Measurements from ENCODE around the gene UNC93B1. TPM values are rescaled to one million over a fixed set of nuclear protein-coding genes. Genes with fewer than 3 reads are reported as not detected.

Gene UNC93B1
- total and polyA plus RNA-seq, 2 of the 13 experiments (the other 11 are each of a cell fraction or from before 2014, with no cell fraction given): 8.8 to 18.9 TPM

DNA sequence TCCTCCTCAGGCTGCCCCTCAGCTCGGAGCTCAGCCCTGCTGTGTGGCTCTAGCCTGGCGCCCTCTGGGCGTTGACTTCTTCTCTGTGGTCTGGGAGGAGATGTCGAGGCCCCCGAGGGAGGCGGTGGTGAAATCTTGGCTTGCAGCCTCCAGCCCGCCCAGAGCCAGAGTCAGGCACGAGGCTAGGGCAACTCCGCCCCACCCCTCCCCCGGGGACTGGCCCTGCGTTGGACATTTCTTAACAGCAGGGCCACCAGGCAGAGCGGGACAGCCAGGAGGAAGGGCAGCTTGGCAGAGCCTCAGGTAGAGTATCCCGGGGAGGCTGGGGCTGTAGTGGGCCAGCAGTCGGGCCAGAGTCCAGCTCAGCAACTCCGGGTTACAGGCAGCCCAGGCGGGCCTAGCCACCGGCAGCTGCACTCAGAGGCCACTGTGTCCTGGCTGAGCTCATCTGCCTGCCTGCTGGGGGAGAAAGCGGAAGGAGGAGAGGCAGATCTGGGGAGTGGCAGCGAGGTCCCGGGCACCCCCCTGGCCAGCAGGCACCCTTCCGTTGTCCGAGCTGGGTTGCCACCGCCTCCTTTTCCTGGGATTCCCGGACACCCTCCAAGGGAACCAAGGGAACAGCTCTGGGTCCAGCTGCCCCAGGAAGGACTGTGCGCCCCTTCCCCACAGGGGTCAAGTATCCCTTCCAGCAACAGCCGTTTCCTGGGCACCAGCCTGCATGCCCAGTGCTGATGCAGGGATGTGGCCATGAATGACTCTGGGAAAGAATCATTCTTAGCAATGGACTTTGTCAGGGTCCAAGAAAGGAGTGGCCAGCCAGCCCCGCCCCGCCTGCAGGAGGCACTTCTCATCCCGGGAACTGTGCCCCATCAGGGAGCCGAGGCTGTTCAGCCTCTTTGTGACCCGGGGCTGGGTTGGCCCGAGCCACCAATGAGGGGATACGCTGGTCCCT is 6.5 kb upstream of the UNC93B1 start, which contains the start of gene ALDH3B1 (continued):
- TF ChIP-seq, protein P1, sequence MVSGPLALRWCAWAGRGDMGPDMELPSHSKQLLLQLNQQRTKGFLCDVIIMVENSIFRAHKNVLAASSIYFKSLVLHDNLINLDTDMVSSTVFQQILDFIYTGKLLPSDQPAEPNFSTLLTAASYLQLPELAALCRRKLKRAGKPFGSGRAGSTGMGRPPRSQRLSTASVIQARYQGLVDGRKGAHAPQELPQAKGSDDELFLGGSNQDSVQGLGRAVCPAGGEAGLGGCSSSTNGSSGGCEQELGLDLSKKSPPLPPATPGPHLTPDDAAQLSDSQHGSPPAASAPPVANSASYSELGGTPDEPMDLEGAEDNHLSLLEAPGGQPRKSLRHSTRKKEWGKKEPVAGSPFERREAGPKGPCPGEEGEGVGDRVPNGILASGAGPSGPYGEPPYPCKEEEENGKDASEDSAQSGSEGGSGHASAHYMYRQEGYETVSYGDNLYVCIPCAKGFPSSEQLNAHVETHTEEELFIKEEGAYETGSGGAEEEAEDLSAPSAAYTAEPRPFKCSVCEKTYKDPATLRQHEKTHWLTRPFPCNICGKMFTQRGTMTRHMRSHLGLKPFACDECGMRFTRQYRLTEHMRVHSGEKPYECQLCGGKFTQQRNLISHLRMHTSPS (CRISPR knock-in tag; IDR thresholded peaks at IDR 0.05; ENCODE audit: low read depth): peak; percentile 62
- TF ChIP-seq ZNF546 (CRISPR knock-in tag; conservative IDR thresholded peaks at IDR 0.05) (no peak), TRIM24 (CRISPR knock-in tag; IDR thresholded peaks at IDR 0.05) (no peak), ZNF567 (CRISPR knock-in tag; IDR thresholded peaks at IDR 0.05; ENCODE audit: borderline replicate concordance) (no peak), MED13 (CRISPR knock-in tag; IDR thresholded peaks at IDR 0.05) (peak; percentile 75; the same call in 1 of the 2 replicates), ZNF10 (CRISPR knock-in tag; IDR thresholded peaks at IDR 0.05; ENCODE audit: borderline replicate concordance, low read depth) (no peak), ZNF34 (CRISPR knock-in tag; IDR thresholded peaks at IDR 0.05; ENCODE audit: borderline replicate concordance) (no peak), ARID2 (CRISPR knock-in tag; IDR thresholded peaks at IDR 0.05; ENCODE audit: borderline replicate concordance) (0 out of 2 replicates have a peak, but pooled peaks have one; percentile 13), EED (CRISPR knock-in tag; IDR thresholded peaks at IDR 0.05) (peak; percentile 73), ZNF292 (CRISPR knock-in tag; IDR thresholded peaks at IDR 0.05; ENCODE audit: borderline replicate concordance, low read depth) (peak; percentile 94), ZNF530 (CRISPR knock-in tag; IDR thresholded peaks at IDR 0.05; ENCODE audit: low read depth) (no peak), TAF1 (CRISPR knock-in tag; IDR thresholded peaks at IDR 0.05) (peak; percentile 71)
- TF ChIP-seq, protein P2, sequence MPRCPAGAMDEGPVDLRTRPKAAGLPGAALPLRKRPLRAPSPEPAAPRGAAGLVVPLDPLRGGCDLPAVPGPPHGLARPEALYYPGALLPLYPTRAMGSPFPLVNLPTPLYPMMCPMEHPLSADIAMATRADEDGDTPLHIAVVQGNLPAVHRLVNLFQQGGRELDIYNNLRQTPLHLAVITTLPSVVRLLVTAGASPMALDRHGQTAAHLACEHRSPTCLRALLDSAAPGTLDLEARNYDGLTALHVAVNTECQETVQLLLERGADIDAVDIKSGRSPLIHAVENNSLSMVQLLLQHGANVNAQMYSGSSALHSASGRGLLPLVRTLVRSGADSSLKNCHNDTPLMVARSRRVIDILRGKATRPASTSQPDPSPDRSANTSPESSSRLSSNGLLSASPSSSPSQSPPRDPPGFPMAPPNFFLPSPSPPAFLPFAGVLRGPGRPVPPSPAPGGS (CRISPR knock-in tag; IDR thresholded peaks at IDR 0.05): peak; percentile 64; the same call in 1 of the 2 replicates
- TF ChIP-seq, protein P3, sequence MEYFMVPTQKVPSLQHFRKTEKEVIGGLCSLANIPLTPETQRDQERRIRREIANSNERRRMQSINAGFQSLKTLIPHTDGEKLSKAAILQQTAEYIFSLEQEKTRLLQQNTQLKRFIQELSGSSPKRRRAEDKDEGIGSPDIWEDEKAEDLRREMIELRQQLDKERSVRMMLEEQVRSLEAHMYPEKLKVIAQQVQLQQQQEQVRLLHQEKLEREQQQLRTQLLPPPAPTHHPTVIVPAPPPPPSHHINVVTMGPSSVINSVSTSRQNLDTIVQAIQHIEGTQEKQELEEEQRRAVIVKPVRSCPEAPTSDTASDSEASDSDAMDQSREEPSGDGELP (IDR thresholded peaks at IDR 0.05; ENCODE audit: borderline replicate concordance, low read depth): peak; percentile 60; the same call in 1 of the 2 replicates
- TF ChIP-seq, protein P4, sequence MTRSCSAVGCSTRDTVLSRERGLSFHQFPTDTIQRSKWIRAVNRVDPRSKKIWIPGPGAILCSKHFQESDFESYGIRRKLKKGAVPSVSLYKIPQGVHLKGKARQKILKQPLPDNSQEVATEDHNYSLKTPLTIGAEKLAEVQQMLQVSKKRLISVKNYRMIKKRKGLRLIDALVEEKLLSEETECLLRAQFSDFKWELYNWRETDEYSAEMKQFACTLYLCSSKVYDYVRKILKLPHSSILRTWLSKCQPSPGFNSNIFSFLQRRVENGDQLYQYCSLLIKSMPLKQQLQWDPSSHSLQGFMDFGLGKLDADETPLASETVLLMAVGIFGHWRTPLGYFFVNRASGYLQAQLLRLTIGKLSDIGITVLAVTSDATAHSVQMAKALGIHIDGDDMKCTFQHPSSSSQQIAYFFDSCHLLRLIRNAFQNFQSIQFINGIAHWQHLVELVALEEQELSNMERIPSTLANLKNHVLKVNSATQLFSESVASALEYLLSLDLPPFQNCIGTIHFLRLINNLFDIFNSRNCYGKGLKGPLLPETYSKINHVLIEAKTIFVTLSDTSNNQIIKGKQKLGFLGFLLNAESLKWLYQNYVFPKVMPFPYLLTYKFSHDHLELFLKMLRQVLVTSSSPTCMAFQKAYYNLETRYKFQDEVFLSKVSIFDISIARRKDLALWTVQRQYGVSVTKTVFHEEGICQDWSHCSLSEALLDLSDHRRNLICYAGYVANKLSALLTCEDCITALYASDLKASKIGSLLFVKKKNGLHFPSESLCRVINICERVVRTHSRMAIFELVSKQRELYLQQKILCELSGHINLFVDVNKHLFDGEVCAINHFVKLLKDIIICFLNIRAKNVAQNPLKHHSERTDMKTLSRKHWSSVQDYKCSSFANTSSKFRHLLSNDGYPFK (CRISPR knock-in tag; IDR thresholded peaks at IDR 0.05; ENCODE audit: borderline replicate concordance): peak; percentile 42
- TF ChIP-seq, protein P5, sequence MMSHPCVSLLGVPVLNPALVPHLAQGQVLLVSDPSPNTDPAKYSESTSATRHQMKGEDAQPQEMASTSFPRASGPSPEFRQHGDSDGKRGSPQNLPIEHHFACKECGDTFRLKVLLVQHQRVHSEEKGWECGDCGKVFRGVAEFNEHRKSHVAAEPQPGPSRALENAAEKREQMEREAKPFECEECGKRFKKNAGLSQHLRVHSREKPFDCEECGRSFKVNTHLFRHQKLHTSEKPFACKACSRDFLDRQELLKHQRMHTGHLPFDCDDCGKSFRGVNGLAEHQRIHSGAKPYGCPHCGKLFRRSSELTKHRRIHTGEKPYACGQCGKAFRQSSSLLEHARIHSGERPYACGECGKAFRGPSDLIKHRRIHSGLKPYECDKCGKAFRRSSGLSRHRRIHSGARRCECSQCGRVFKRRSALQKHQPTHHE (CRISPR knock-in tag; IDR thresholded peaks at IDR 0.05; ENCODE audit: borderline replicate concordance): 0 out of 2 replicates have a peak, but pooled peaks have one; percentile 36
- TF ChIP-seq, protein P6, sequence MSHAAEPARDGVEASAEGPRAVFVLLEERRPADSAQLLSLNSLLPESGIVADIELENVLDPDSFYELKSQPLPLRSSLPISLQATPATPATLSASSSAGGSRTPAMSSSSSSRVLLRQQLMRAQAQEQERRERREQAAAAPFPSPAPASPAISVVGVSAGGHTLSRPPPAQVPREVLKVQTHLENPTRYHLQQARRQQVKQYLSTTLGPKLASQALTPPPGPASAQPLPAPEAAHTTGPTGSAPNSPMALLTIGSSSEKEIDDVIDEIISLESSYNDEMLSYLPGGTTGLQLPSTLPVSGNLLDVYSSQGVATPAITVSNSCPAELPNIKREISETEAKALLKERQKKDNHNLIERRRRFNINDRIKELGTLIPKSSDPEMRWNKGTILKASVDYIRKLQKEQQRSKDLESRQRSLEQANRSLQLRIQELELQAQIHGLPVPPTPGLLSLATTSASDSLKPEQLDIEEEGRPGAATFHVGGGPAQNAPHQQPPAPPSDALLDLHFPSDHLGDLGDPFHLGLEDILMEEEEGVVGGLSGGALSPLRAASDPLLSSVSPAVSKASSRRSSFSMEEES (CRISPR knock-in tag; IDR thresholded peaks at IDR 0.05): peak; percentile 55; the same call in 1 of the 2 replicates
